WTC11 (cell line): ENCODE measurements around the gene DNAJC7. TPM values are rescaled to one million over a fixed set of nuclear protein-coding genes. Genes with fewer than 3 reads are reported as not detected.
A peak's percentile ranks its signal among the peaks of the same experiment; 100 is the strongest.

Experiments
- ATAC-seq: fragments of 200-7000 bp; cut with Tn5 transposase; 2 replicates; pipeline ENCODE4 v1.10.0; 2021; ENCODE audit warnings: mild to moderate bottlenecking, moderate library complexity
- CTCF ChIA-PET: fragments of 300-600 bp; sonication (Branson Sonifier 250); formaldehyde crosslinking; loops from one replicate; lab custom pipeline; 2021; ENCODE audit warnings: antibody characterized with exemption; lab: Charles Lee
- POLR2A ChIA-PET: fragments of 350-600 bp; sonication (Branson Sonifier 250); formaldehyde crosslinking; loops from one replicate; lab custom pipeline; 2021; ENCODE audit warnings: antibody characterized with exemption; lab: Charles Lee
- DNase-seq: peaks from one replicate; pipeline ENCODE4 v3.0.0; 2021; ENCODE audit warnings: low spot score
- H3K27ac Mint-ChIP-seq: 2 replicates; pipeline ENCODE4 v1.8.0; 2021; ENCODE audit warnings: mixed read lengths
- H3K27me3 Mint-ChIP-seq: 2 replicates; pipeline ENCODE4 v1.8.0; 2021; ENCODE audit warnings: low read depth, mild to moderate bottlenecking, moderate library complexity, mixed read lengths
- H3K36me3 Mint-ChIP-seq: 2 replicates; pipeline ENCODE4 v1.8.0; 2021; ENCODE audit warnings: mixed read lengths
- H3K4me1 Mint-ChIP-seq: 2 replicates; pipeline ENCODE4 v1.8.0; 2022; ENCODE audit warnings: mixed read lengths
- H3K4me3 Mint-ChIP-seq: 2 replicates; pipeline ENCODE4 v1.8.0; 2021; ENCODE audit warnings: mild to moderate bottlenecking, moderate library complexity, mixed read lengths
- H3K9me3 Mint-ChIP-seq: 2 replicates; pipeline ENCODE4 v1.8.0; 2021; ENCODE audit warnings: mixed read lengths
- EMX1 ChIP-seq: fragments of 250-450 bp; sonication (Bioruptor Pico); IDR thresholded peaks from 2 replicates; pipeline ENCODE4 v1.8.0; 2021; ENCODE audit warnings: mild to moderate bottlenecking
- ETV6 ChIP-seq: sonication (generic); formaldehyde crosslinking; IDR thresholded peaks from 2 replicates; pipeline ENCODE4 v1.8.1; 2022; ENCODE audit warnings: mild to moderate bottlenecking, missing genetic modification reagents
- FOXK1 ChIP-seq: sonication (generic); formaldehyde crosslinking; IDR thresholded peaks from 2 replicates; pipeline ENCODE4 v1.8.0; 2022; ENCODE audit warnings: mild to moderate bottlenecking, moderate library complexity, missing genetic modification reagents
- JAZF1 ChIP-seq: fragments of 250-450 bp; sonication (Bioruptor Pico); IDR thresholded peaks from 2 replicates; pipeline ENCODE4 v1.9.0; 2021; ENCODE audit warnings: moderate library complexity, mild to moderate bottlenecking, inconsistent platforms
- MXD4 ChIP-seq: fragments of 250-450 bp; sonication (Bioruptor Pico); IDR thresholded peaks from 2 replicates; pipeline ENCODE4 v1.8.0; 2021; ENCODE audit warnings: mild to moderate bottlenecking, moderate library complexity, borderline replicate concordance
- NFE2L1 ChIP-seq: sonication (generic); formaldehyde crosslinking; IDR thresholded peaks from 2 replicates; pipeline ENCODE4 v1.8.1; 2023; ENCODE audit warnings: missing genetic modification reagents
- NR2C2 ChIP-seq: sonication (generic); formaldehyde crosslinking; IDR thresholded peaks from 2 replicates; pipeline ENCODE4 v1.8.0; 2022; ENCODE audit warnings: mild to moderate bottlenecking, missing genetic modification reagents
- OVOL2 ChIP-seq: fragments of 250-450 bp; sonication (Bioruptor Pico); IDR thresholded peaks from 2 replicates; pipeline ENCODE4 v1.9.0; 2021; ENCODE audit warnings: mild to moderate bottlenecking, borderline replicate concordance
- SMAD3 ChIP-seq: sonication (generic); formaldehyde crosslinking; IDR thresholded peaks from 2 replicates; pipeline ENCODE4 v1.8.0; 2022; ENCODE audit warnings: missing genetic modification reagents, mild to moderate bottlenecking, borderline replicate concordance
- SP1 ChIP-seq: sonication (generic); formaldehyde crosslinking; conservative IDR thresholded peaks from 2 replicates; pipeline ENCODE4 v1.8.1; 2022; ENCODE audit warnings: missing genetic modification reagents
- TCF7 ChIP-seq: sonication (generic); formaldehyde crosslinking; IDR thresholded peaks from 2 replicates; pipeline ENCODE4 v1.8.0; 2022; ENCODE audit warnings: mild to moderate bottlenecking, low read depth, missing genetic modification reagents, moderate library complexity
- TEAD1 ChIP-seq: sonication (generic); formaldehyde crosslinking; IDR thresholded peaks from 2 replicates; pipeline ENCODE4 v1.8.0; 2022; ENCODE audit warnings: mild to moderate bottlenecking, missing genetic modification reagents
- ZNF317 ChIP-seq: sonication (generic); formaldehyde crosslinking; IDR thresholded peaks from 2 replicates; pipeline ENCODE4 v1.8.1; 2023; ENCODE audit warnings: low read depth, mild to moderate bottlenecking, moderate library complexity, missing genetic modification reagents, borderline replicate concordance
- total RNA-seq: library from RNA; stranded (reverse); gene quantifications from 3 replicates; pipeline ENCODE4 v1.2.3, GENCODE V29; 2021
- TF ChIP-seq, protein P1 (sequence below): fragments of 250-450 bp; sonication (Bioruptor Pico); IDR thresholded peaks from 2 replicates; pipeline ENCODE4 v1.9.0; 2021; ENCODE audit warnings: mild to moderate bottlenecking, borderline replicate concordance
- TF ChIP-seq, protein P2 (sequence below): fragments of 250-450 bp; sonication (Bioruptor Pico); IDR thresholded peaks from 2 replicates; pipeline ENCODE4 v1.9.0; 2021; ENCODE audit warnings: mild to moderate bottlenecking
- TF ChIP-seq, protein P3 (sequence below): sonication (generic); formaldehyde crosslinking; IDR thresholded peaks from 2 replicates; pipeline ENCODE4 v1.8.1; 2022; ENCODE audit warnings: low read depth, missing genetic modification reagents, borderline replicate concordance
- TF ChIP-seq, protein P4 (sequence below): fragments of 200-600 bp; IDR thresholded peaks from 2 replicates; pipeline ENCODE4 v1.8.0; 2022; ENCODE audit warnings: antibody characterized with exemption
- TF ChIP-seq, protein P5 (sequence below): sonication (generic); formaldehyde crosslinking; conservative IDR thresholded peaks from 2 replicates; pipeline ENCODE4 v1.8.1; 2023; ENCODE audit warnings: mild to moderate bottlenecking, low read depth, missing genetic modification reagents, moderate library complexity
- TF ChIP-seq, protein P6 (sequence below): sonication (generic); formaldehyde crosslinking; IDR thresholded peaks from 2 replicates; pipeline ENCODE4 v1.8.0; 2022; ENCODE audit warnings: mild to moderate bottlenecking, missing genetic modification reagents

Gene DNAJC7
- total RNA-seq, 1 experiment from 2014 or later = 140 TPM

DNA sequence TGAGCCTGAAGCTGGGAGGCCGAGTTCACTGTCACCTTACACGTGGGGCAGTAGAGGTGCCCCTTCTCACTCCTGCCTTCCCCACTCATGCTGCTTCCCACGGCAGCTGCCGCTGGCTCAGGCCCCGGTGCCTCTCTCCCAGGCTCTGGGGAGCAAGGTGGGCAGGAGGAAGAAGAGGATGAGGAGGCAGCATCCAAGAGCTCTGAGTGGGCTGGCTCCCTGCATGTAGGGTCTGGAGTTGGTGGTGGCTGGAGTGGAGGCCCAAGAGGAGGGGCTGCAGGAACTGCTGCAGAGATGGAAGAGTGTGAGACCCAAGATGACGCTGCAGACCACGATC is 11.5 kb upstream of the DNAJC7 start (continued):
- TF ChIP-seq, protein P1, sequence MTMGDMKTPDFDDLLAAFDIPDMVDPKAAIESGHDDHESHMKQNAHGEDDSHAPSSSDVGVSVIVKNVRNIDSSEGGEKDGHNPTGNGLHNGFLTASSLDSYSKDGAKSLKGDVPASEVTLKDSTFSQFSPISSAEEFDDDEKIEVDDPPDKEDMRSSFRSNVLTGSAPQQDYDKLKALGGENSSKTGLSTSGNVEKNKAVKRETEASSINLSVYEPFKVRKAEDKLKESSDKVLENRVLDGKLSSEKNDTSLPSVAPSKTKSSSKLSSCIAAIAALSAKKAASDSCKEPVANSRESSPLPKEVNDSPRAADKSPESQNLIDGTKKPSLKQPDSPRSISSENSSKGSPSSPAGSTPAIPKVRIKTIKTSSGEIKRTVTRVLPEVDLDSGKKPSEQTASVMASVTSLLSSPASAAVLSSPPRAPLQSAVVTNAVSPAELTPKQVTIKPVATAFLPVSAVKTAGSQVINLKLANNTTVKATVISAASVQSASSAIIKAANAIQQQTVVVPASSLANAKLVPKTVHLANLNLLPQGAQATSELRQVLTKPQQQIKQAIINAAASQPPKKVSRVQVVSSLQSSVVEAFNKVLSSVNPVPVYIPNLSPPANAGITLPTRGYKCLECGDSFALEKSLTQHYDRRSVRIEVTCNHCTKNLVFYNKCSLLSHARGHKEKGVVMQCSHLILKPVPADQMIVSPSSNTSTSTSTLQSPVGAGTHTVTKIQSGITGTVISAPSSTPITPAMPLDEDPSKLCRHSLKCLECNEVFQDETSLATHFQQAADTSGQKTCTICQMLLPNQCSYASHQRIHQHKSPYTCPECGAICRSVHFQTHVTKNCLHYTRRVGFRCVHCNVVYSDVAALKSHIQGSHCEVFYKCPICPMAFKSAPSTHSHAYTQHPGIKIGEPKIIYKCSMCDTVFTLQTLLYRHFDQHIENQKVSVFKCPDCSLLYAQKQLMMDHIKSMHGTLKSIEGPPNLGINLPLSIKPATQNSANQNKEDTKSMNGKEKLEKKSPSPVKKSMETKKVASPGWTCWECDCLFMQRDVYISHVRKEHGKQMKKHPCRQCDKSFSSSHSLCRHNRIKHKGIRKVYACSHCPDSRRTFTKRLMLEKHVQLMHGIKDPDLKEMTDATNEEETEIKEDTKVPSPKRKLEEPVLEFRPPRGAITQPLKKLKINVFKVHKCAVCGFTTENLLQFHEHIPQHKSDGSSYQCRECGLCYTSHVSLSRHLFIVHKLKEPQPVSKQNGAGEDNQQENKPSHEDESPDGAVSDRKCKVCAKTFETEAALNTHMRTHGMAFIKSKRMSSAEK (CRISPR knock-in tag) = no peak
- TF ChIP-seq FOXK1 (CRISPR knock-in tag) (no peak), NR2C2 (CRISPR knock-in tag) (no peak), TEAD1 (no peak), TCF7 (CRISPR knock-in tag) (no peak)
- TF ChIP-seq, protein P2, sequence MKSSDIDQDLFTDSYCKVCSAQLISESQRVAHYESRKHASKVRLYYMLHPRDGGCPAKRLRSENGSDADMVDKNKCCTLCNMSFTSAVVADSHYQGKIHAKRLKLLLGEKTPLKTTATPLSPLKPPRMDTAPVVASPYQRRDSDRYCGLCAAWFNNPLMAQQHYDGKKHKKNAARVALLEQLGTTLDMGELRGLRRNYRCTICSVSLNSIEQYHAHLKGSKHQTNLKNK (CRISPR knock-in tag) = no peak

DNA sequence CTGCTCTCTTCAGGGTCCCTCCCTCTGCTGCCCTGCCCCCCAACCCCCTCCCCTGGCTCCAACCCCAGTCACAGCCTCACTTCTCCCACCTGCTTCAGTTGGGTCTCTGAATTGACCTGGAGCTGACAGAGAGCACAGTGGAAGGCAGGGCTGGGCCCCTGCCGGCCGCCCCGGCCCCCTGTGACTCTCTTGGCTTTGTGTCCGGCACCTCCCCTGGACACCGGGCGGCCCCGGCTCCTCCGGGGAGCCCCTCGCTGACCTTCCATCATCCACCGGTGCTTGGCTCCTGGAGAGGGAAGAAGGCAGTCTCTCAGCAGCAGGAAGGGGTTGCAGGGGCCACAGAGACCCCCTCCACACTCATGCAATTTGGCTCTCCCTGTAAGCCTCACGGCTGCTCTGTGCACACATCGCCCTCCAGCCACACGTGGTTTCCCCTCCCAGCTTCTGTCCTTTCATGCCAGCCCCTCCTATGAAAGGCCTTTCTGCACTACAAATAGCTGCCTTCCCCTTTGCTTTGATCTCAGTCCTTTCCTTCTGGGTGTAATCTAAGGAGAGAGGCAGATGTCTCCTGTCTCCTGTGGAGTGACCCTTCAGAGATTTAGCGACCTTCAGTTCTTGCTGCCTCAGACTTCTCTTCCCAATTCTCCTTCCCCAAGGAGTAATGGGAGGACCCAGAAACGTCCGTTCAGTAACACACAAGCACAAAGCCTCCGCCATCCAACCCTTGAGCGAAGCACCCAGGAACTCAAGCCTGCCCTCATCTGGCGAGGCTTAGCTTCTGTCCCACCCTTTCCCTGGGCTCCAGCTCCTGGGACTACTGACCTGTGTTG is 10.9 kb upstream of the DNAJC7 start:
- DNase-seq (peak; percentile 76), ATAC-seq (peak; percentile 84)
- CTCF ChIA-PET = interaction anchor here (0.6 to 9.6 kb wide), 39 partner anchors 11 to 499 kb away, joined by 3 to 138 read pairs (median 6); partner anchors contain the start of genes ACLY, C17orf113, CNP and DHX58
- H3K4me3 Mint-ChIP-seq = peak overlapping the region; percentile 35; the same call in 1 of the 2 replicates
- H3K4me1 Mint-ChIP-seq = peaks cover 11% of the 10 kb centered on the region
- POLR2A ChIA-PET = interaction anchor here (0.5 to 3.7 kb wide), 10 partner anchors 8 to 367 kb away, joined by 3 to 13 read pairs (median 3); partner anchors contain the start of genes DNAJC7, KAT2A, NKIRAS2 and ZNF385C
- H3K27ac Mint-ChIP-seq = peak overlapping the region; percentile 81; the same call in 1 of the 2 replicates
- H3K9me3 Mint-ChIP-seq = no peaks in the 10 kb centered on the region
- peaks cover 17% of the 10 kb centered on the region for H3K36me3 Mint-ChIP-seq
- TF ChIP-seq SP1 (CRISPR knock-in tag) = 0 out of 2 replicates have a peak, but pooled peaks have one; percentile 16
- no peak for TF ChIP-seq MXD4 (CRISPR knock-in tag)
- no peak for TF ChIP-seq NFE2L1 (CRISPR knock-in tag)
- TF ChIP-seq, all 79 proteins: peak for 1
- peaks cover 3% of the 10 kb centered on the region; the same call in 1 of the 2 replicates for H3K27me3 Mint-ChIP-seq

DNA sequence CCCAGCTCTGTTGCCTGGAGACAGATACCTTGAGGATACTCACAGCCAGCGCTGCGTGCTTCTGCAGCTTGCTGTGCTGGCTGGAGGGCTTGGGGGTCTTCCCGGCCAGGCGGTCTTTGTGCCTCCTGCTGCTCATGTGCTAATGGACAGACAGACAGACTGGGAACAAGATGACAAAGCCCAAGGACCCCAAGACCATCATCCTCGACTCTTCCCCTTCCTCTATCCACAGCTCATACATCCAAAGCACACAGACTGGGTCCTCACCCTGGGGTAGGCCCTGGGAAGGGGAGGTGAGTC is 10.3 kb upstream of the DNAJC7 start:
- H3K27ac Mint-ChIP-seq = no peak overlapping the region
- peaks cover 11% of the 10 kb centered on the region for H3K4me1 Mint-ChIP-seq
- H3K4me3 Mint-ChIP-seq = no peak overlapping the region
- peaks cover 22% of the 10 kb centered on the region for H3K36me3 Mint-ChIP-seq
- CTCF ChIA-PET = interaction anchor here (0.5 to 9.6 kb wide), 17 partner anchors 10 to 500 kb away, joined by 3 to 138 read pairs (median 21); partner anchors contain the start of genes C17orf113, DHX58, DNAJC7 and KAT2A
- no peak for ATAC-seq
- no peaks in the 10 kb centered on the region for H3K9me3 Mint-ChIP-seq
- no peak for DNase-seq
- POLR2A ChIA-PET = interaction anchor here (0.6 to 3.7 kb wide), 2 partner anchors 10 to 55 kb away, joined by 6 to 13 read pairs; partner anchors contain the start of gene DNAJC7
- peaks cover 3% of the 10 kb centered on the region; the same call in 1 of the 2 replicates for H3K27me3 Mint-ChIP-seq
- TF ChIP-seq ZNF317 = no peak
- TF ChIP-seq, protein P3, sequence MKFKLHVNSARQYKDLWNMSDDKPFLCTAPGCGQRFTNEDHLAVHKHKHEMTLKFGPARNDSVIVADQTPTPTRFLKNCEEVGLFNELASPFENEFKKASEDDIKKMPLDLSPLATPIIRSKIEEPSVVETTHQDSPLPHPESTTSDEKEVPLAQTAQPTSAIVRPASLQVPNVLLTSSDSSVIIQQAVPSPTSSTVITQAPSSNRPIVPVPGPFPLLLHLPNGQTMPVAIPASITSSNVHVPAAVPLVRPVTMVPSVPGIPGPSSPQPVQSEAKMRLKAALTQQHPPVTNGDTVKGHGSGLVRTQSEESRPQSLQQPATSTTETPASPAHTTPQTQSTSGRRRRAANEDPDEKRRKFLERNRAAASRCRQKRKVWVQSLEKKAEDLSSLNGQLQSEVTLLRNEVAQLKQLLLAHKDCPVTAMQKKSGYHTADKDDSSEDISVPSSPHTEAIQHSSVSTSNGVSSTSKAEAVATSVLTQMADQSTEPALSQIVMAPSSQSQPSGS = no peak
- TF ChIP-seq, protein P4, sequence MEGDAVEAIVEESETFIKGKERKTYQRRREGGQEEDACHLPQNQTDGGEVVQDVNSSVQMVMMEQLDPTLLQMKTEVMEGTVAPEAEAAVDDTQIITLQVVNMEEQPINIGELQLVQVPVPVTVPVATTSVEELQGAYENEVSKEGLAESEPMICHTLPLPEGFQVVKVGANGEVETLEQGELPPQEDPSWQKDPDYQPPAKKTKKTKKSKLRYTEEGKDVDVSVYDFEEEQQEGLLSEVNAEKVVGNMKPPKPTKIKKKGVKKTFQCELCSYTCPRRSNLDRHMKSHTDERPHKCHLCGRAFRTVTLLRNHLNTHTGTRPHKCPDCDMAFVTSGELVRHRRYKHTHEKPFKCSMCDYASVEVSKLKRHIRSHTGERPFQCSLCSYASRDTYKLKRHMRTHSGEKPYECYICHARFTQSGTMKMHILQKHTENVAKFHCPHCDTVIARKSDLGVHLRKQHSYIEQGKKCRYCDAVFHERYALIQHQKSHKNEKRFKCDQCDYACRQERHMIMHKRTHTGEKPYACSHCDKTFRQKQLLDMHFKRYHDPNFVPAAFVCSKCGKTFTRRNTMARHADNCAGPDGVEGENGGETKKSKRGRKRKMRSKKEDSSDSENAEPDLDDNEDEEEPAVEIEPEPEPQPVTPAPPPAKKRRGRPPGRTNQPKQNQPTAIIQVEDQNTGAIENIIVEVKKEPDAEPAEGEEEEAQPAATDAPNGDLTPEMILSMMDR = no peak
- no peak for TF ChIP-seq OVOL2
- no peak for TF ChIP-seq SMAD3 (CRISPR knock-in tag)
- TF ChIP-seq JAZF1 = no peak
- TF ChIP-seq EMX1 (CRISPR knock-in tag) = no peak
- TF ChIP-seq, protein P5, sequence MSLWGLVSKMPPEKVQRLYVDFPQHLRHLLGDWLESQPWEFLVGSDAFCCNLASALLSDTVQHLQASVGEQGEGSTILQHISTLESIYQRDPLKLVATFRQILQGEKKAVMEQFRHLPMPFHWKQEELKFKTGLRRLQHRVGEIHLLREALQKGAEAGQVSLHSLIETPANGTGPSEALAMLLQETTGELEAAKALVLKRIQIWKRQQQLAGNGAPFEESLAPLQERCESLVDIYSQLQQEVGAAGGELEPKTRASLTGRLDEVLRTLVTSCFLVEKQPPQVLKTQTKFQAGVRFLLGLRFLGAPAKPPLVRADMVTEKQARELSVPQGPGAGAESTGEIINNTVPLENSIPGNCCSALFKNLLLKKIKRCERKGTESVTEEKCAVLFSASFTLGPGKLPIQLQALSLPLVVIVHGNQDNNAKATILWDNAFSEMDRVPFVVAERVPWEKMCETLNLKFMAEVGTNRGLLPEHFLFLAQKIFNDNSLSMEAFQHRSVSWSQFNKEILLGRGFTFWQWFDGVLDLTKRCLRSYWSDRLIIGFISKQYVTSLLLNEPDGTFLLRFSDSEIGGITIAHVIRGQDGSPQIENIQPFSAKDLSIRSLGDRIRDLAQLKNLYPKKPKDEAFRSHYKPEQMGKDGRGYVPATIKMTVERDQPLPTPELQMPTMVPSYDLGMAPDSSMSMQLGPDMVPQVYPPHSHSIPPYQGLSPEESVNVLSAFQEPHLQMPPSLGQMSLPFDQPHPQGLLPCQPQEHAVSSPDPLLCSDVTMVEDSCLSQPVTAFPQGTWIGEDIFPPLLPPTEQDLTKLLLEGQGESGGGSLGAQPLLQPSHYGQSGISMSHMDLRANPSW (CRISPR knock-in tag) = no peak
- TF ChIP-seq ETV6 (CRISPR knock-in tag) = no peak
- TF ChIP-seq, protein P6, sequence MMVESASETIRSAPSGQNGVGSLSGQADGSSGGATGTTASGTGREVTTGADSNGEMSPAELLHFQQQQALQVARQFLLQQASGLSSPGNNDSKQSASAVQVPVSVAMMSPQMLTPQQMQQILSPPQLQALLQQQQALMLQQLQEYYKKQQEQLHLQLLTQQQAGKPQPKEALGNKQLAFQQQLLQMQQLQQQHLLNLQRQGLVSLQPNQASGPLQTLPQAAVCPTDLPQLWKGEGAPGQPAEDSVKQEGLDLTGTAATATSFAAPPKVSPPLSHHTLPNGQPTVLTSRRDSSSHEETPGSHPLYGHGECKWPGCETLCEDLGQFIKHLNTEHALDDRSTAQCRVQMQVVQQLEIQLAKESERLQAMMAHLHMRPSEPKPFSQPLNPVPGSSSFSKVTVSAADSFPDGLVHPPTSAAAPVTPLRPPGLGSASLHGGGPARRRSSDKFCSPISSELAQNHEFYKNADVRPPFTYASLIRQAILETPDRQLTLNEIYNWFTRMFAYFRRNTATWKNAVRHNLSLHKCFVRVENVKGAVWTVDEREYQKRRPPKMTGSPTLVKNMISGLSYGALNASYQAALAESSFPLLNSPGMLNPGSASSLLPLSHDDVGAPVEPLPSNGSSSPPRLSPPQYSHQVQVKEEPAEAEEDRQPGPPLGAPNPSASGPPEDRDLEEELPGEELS (CRISPR knock-in tag) = no peak
